IMR-90 (cell line): ENCODE measurements around the gene NKAPL. TPM values are rescaled to one million over a fixed set of nuclear protein-coding genes. Genes with fewer than 3 reads are reported as not detected.

ENCODE experiments used
- ATAC-seq: fragments of 200-7000 bp; cut with Tn5 transposase; 2 replicates; pipeline ENCODE4 v1.9.1; 2020; ENCODE audit warnings: low read depth, mild to moderate bottlenecking, moderate library complexity
- BruUV-seq: library from RNA; stranded (reverse); fragments of 400-500 nt; replicated peaks from 2 replicates; lab custom pipeline; 2021; lab: Mats Ljungman, UMichigan
- CTCF ChIA-PET: fragments of 300-600 bp; formaldehyde crosslinking; extraction: SDS; loops from one replicate; lab custom pipeline; 2021; ENCODE audit warnings: antibody characterized with exemption; lab: Yijun Ruan, JAX
- POLR2A ChIA-PET: fragments of 300-600 bp; sonication (Branson Sonifier 250); formaldehyde crosslinking; loops from one replicate; lab custom pipeline; 2022; ENCODE audit warnings: antibody characterized with exemption; ENCODE audit not compliant: unreplicated experiment; lab: Charles Lee
- DNase-seq: peaks from one replicate; pipeline ENCODE4 v3.0.0; 2013
- H2AFZ ChIP-seq: replicated peaks from 2 replicates; pipeline ENCODE3; 2013; ENCODE audit warnings: low read length, mild to moderate bottlenecking; ENCODE audit not compliant: poor library complexity
- H2AK5ac ChIP-seq: 2 replicates; pipeline ENCODE4 v1.6.1; 2013; ENCODE audit warnings: low read depth, low read length, inconsistent platforms
- H2AK9ac ChIP-seq: replicated peaks from 2 replicates; pipeline ENCODE3; 2013; ENCODE audit warnings: mild to moderate bottlenecking, low read depth, low read length, moderate library complexity; ENCODE audit not compliant: poor library complexity
- H2BK120ac ChIP-seq: 2 replicates; pipeline ENCODE4 v1.6.1; 2013; ENCODE audit warnings: low read depth, low read length, inconsistent platforms
- H2BK15ac ChIP-seq: 3 replicates; pipeline ENCODE4 v1.6.1; 2013; ENCODE audit warnings: low read depth, low read length, inconsistent platforms
- H2BK20ac ChIP-seq: 2 replicates; pipeline ENCODE4 v1.6.1; 2013; ENCODE audit warnings: low read depth, mild to moderate bottlenecking, inconsistent platforms, low read length, moderate library complexity
- H2BK5ac ChIP-seq: 2 replicates; pipeline ENCODE4 v1.6.1; 2013; ENCODE audit warnings: mild to moderate bottlenecking, low read depth, low read length, inconsistent platforms; ENCODE audit not compliant: poor library complexity, severe bottlenecking
- H3K14ac ChIP-seq: replicated peaks from 2 replicates; pipeline ENCODE4 v1.6.1; 2013; ENCODE audit warnings: low read depth, low read length, inconsistent platforms
- H3K18ac ChIP-seq: 2 replicates; pipeline ENCODE4 v1.6.1; 2013; ENCODE audit warnings: low read depth, low read length, control low read depth
- H3K23ac ChIP-seq: 2 replicates; pipeline ENCODE4 v1.6.1; 2013; ENCODE audit warnings: low read depth, low read length, inconsistent platforms
- H3K27ac ChIP-seq: 2 replicates; pipeline ENCODE4 v1.5.1; 2013; ENCODE audit warnings: mild to moderate bottlenecking, control low read depth, low read length; ENCODE audit not compliant: insufficient read depth
- H3K27me3 ChIP-seq: 2 replicates; pipeline ENCODE4 v1.6.1; 2013; ENCODE audit warnings: low read length; ENCODE audit not compliant: control insufficient read depth, insufficient read depth
- H3K36me3 ChIP-seq: 2 replicates; pipeline ENCODE4 v1.6.1; 2013; ENCODE audit warnings: low read length, mixed read lengths; ENCODE audit not compliant: control insufficient read depth, insufficient read depth
- H3K4ac ChIP-seq: 2 replicates; pipeline ENCODE4 v1.6.1; 2013; ENCODE audit warnings: low read depth, low read length, inconsistent platforms
- H3K4me1 ChIP-seq: 2 replicates; pipeline ENCODE4 v1.6.1; 2013; ENCODE audit warnings: low read length, mixed read lengths; ENCODE audit not compliant: control insufficient read depth, insufficient read depth
- H3K4me2 ChIP-seq: 2 replicates; pipeline ENCODE4 v1.6.1; 2013; ENCODE audit warnings: low read depth, mild to moderate bottlenecking, control low read depth, low read length, moderate library complexity
- H3K4me3 ChIP-seq: 2 replicates; pipeline ENCODE4 v1.5.1; 2013; ENCODE audit warnings: low read depth, mild to moderate bottlenecking, control low read depth, low read length, moderate library complexity; ENCODE audit not compliant: insufficient read depth
- H3K56ac ChIP-seq: 2 replicates; pipeline ENCODE4 v1.6.1; 2013; ENCODE audit warnings: low read length, inconsistent platforms; ENCODE audit not compliant: insufficient read depth; ENCODE audit errors: extremely low read depth
- H3K79me1 ChIP-seq, 2 experiments: 2 replicates each; pipeline ENCODE4 v1.6.1; 2013; ENCODE audit warnings: low read length in 2 of 2, inconsistent platforms in 1 of 2, low read depth in 1 of 2
- H3K9ac ChIP-seq: 2 replicates; pipeline ENCODE4 v1.6.1; 2013; ENCODE audit warnings: low read depth, low read length, control low read depth
- H3K9me1 ChIP-seq: 2 replicates; pipeline ENCODE4 v1.6.1; 2013; ENCODE audit warnings: low read length, inconsistent platforms; ENCODE audit not compliant: insufficient read depth
- H3K9me3 ChIP-seq: 2 replicates; pipeline ENCODE4 v1.6.1; 2013; ENCODE audit warnings: low read length; ENCODE audit not compliant: control insufficient read depth, insufficient read depth
- H4K20me1 ChIP-seq: 2 replicates; pipeline ENCODE4 v1.6.1; 2013; ENCODE audit warnings: low read length, inconsistent platforms; ENCODE audit not compliant: insufficient read depth
- H4K5ac ChIP-seq: 2 replicates; pipeline ENCODE4 v1.6.1; 2013; ENCODE audit warnings: mild to moderate bottlenecking, low read depth, low read length, control low read depth
- H4K8ac ChIP-seq, 2 experiments: 2 replicates each; pipeline ENCODE4 v1.6.1; 2013; ENCODE audit warnings: low read depth in 2 of 2, low read length in 2 of 2, control low read depth in 1 of 2, inconsistent platforms in 1 of 2
- H4K91ac ChIP-seq: 2 replicates; pipeline ENCODE4 v1.6.1; 2013; ENCODE audit warnings: low read depth, low read length, inconsistent platforms; ENCODE audit not compliant: insufficient read depth
- BHLHE40 ChIP-seq: fragments of 150-350 bp; IDR thresholded peaks from 2 replicates; pipeline ENCODE4 v1.6.1; 2016; ENCODE audit warnings: mild to moderate bottlenecking, low read depth, low read length
- CEBPB ChIP-seq: IDR thresholded peaks from 2 replicates; pipeline ENCODE4 v1.6.1; 2012; ENCODE audit warnings: low read depth, low read length, improper control_type of control experiment
- CHD1 ChIP-seq: IDR thresholded peaks from 2 replicates; pipeline ENCODE4 v1.6.1; 2012; ENCODE audit warnings: low read depth, low read length, improper control_type of control experiment
- FOS ChIP-seq: fragments of 150-350 bp; IDR thresholded peaks from 2 replicates; pipeline ENCODE4 v1.6.1; 2016; ENCODE audit warnings: low read depth, low read length
- MAFK ChIP-seq: IDR thresholded peaks from 2 replicates; pipeline ENCODE4 v1.6.1; 2012; ENCODE audit warnings: low read depth, low read length, improper control_type of control experiment
- MAZ ChIP-seq: IDR thresholded peaks from 2 replicates; pipeline ENCODE4 v1.6.1; 2012; ENCODE audit warnings: low read depth, mild to moderate bottlenecking, low read length, improper control_type of control experiment, moderate library complexity, borderline replicate concordance
- NFE2L2 ChIP-seq: fragments of 150-350 bp; IDR thresholded peaks from 2 replicates; pipeline ENCODE4 v1.6.1; 2016; ENCODE audit warnings: low read depth, mild to moderate bottlenecking, low read length
- POLR2A ChIP-seq: IDR thresholded peaks from 2 replicates; pipeline ENCODE4 v1.6.1; 2012; ENCODE audit warnings: mild to moderate bottlenecking, low read depth, low read length
- RAD21 ChIP-seq: IDR thresholded peaks from 2 replicates; pipeline ENCODE4 v1.6.1; 2012; ENCODE audit warnings: low read length, improper control_type of control experiment
- RCOR1 ChIP-seq: IDR thresholded peaks from 2 replicates; pipeline ENCODE4 v1.6.1; 2012; ENCODE audit warnings: mild to moderate bottlenecking, low read length, improper control_type of control experiment; ENCODE audit not compliant: insufficient replicate concordance
- SMC3 ChIP-seq: fragments of 150-350 bp; IDR thresholded peaks from 2 replicates; pipeline ENCODE4 v1.6.1; 2016; ENCODE audit warnings: low read depth, mild to moderate bottlenecking, antibody characterized with exemption, low read length, moderate library complexity
- WGBS, 2 experiments: methylation state at CpG; one replicate each; pipeline versions ENCODE4 v1.1.5 to v1.1.7; 2013; ENCODE audit warnings: missing lambda C conversion rate in 2 of 2; ENCODE audit not compliant: insufficient read length in 1 of 2; ENCODE audit errors: extremely low coverage in 2 of 2; 5-methylcytosine and 5-hydroxymethylcytosine counted together
- dilution Hi-C: fragments of 300-500 bp; cut with HindIII; formaldehyde crosslinking; loops from one replicate; pipeline ENCODE4 v1.14.3; 2018; ENCODE audit warnings: low sequenced_read_pairs; ENCODE audit not compliant: unreplicated experiment
- in situ Hi-C: fragments of 300-500 bp; cut with MboI; formaldehyde crosslinking; loops from 3 replicates; pipeline ENCODE4 v1.14.3; 2019; ENCODE audit warnings: low sequenced_read_pairs, inconsistent platforms, mixed read lengths
- intact Hi-C: fragments of 100-400 bp; cut with micrococcal nuclease; formaldehyde crosslinking; loops from 2 replicates; pipeline ENCODE4 v1.10.0; 2022
- polyA plus RNA-seq, 3 experiments: library from polyadenylated mRNA; depleted of rRNA; stranded (reverse); fragments of >200 nt; gene quantifications; 2 replicates each; pipeline ENCODE4 v1.2.3, GENCODE V29; 2012; ENCODE audit warnings: low replicate concordance in 1 of 3
- total RNA-seq: library from RNA; depleted of rRNA; stranded (reverse); fragments of >200 nt; gene quantifications from 2 replicates; pipeline ENCODE4 v1.2.3, GENCODE V29; 2012
- TF ChIP-seq, protein P1 (sequence below): fragments of 150-350 bp; IDR thresholded peaks from 2 replicates; pipeline ENCODE4 v1.6.1; 2017; ENCODE audit warnings: mild to moderate bottlenecking, antibody characterized with exemption, low read length, low read depth
- TF ChIP-seq, protein P2 (sequence below): conservative IDR thresholded peaks from 2 replicates; pipeline ENCODE4 v1.5.1; 2012; ENCODE audit warnings: mild to moderate bottlenecking, low read depth, low read length, improper control_type of control experiment

NKAPL gene
- total and polyA plus RNA-seq, 2 of the 4 experiments (the other 2 are of a cell fraction), result 0.51 to 0.54 TPM

DNA sequence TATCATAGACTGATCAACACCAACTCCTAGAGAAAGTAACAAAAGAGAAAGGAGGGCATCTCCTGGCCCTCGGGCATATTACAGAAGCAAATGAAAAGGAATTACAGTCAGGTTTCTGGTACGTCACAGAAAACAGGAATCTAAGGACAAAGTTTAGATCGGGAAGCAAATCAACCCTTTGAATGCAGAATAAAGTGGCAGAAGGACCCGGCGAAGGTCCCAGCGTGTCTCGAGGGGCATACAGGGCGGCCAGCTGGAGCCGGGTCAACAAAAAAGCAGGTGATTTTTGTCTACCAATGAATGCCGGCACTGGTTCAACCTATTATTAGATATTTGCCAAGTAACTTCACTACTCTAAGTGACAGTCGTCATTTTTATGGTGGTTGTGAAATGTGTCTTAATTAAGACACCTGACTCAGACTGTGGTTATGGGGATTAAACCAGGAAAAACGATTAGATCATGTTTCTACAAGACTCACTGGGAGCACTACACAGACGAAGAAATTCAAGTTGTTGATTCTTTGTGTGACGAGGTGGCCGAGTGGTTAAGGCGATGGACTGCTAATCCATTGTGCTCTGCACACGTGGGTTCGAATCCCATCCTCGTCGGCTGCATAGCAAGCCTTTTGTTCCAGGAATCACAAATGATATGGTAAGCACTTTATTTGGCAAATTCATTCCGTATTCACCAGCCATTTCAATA, 46.4 kb upstream of the NKAPL start:
- ATAC-seq, result peak; percentile 92
- CTCF ChIA-PET, result no interaction called here

More for the DNA sequence above, 46.4 kb upstream of the NKAPL start:
- Histone ChIP-seq H2BK5ac (no peak overlapping the region), H2BK15ac (no peak overlapping the region), H3K9me3 (no peaks in the 10 kb centered on the region), H3K4me2 (peak overlapping the region; percentile 73), H2AK5ac (no peak overlapping the region), H3K9me1 (0 out of 2 replicates have a peak, but pooled peaks cover 2% of the 10 kb centered on the region), H3K9ac (no peak overlapping the region), H3K4ac (no peak overlapping the region), H3K36me3 (no peaks in the 10 kb centered on the region), H3K56ac (no peak overlapping the region), H3K14ac (no peak overlapping the region), H4K20me1 (no peaks in the 10 kb centered on the region), H3K27ac (no peak overlapping the region), H3K18ac (no peak overlapping the region), H2BK20ac (no peak overlapping the region), H2BK120ac (no peak overlapping the region), H4K8ac (no peak overlapping the region), H2AK9ac (no peak overlapping the region), H3K4me1 (no peaks in the 10 kb centered on the region), H2AFZ (peak overlapping the region; percentile 92), H3K79me1 (peaks cover under 1 to 4% of the 10 kb centered on the region in 2 experiments; a peak in 2 of 4 replicates), H4K5ac (no peak overlapping the region), H3K27me3 (peaks cover 24% of the 10 kb centered on the region), H3K4me3 (peak overlapping the region; percentile 58), H4K91ac (no peak overlapping the region), H3K23ac (peak overlapping the region; percentile 36; the same call in 1 of the 2 replicates)
- dilution Hi-C loops (no loop called here), in situ Hi-C loops (loop anchor here (10.0 kb wide), 1 partner anchor 68 kb away; the partner anchor contains the start of gene ZKSCAN8), intact Hi-C loops (loop anchor here (2.0 to 5.0 kb wide), 4 partner anchors 76 to 655 kb away; partner anchors contain the start of gene ZNF165)
- WGBS, 2 experiments, result 0% methylated on average over 2 of the region's 21 CpGs; no CpG with 5 or more reads in 1 of the 2 experiments
- peak; percentile 90 for DNase-seq
- peak; percentile 90 for TF ChIP-seq FOS
- TF ChIP-seq SMC3, result no peak
- TF ChIP-seq, protein P1, sequence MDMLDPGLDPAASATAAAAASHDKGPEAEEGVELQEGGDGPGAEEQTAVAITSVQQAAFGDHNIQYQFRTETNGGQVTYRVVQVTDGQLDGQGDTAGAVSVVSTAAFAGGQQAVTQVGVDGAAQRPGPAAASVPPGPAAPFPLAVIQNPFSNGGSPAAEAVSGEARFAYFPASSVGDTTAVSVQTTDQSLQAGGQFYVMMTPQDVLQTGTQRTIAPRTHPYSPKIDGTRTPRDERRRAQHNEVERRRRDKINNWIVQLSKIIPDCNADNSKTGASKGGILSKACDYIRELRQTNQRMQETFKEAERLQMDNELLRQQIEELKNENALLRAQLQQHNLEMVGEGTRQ, result 0 out of 2 replicates have a peak, but pooled peaks have one; percentile 43
- TF ChIP-seq CHD1, result no peak
- TF ChIP-seq MAFK, result peak; percentile 88
- no peak for TF ChIP-seq NFE2L2
- TF ChIP-seq RAD21, result peak; percentile 35
- TF ChIP-seq, protein P2, sequence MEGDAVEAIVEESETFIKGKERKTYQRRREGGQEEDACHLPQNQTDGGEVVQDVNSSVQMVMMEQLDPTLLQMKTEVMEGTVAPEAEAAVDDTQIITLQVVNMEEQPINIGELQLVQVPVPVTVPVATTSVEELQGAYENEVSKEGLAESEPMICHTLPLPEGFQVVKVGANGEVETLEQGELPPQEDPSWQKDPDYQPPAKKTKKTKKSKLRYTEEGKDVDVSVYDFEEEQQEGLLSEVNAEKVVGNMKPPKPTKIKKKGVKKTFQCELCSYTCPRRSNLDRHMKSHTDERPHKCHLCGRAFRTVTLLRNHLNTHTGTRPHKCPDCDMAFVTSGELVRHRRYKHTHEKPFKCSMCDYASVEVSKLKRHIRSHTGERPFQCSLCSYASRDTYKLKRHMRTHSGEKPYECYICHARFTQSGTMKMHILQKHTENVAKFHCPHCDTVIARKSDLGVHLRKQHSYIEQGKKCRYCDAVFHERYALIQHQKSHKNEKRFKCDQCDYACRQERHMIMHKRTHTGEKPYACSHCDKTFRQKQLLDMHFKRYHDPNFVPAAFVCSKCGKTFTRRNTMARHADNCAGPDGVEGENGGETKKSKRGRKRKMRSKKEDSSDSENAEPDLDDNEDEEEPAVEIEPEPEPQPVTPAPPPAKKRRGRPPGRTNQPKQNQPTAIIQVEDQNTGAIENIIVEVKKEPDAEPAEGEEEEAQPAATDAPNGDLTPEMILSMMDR, result peak; percentile 33; the same call in 1 of the 2 replicates
- TF ChIP-seq POLR2A, result no peak
- TF ChIP-seq MAZ, result no peak
- no peak for TF ChIP-seq RCOR1
- TF ChIP-seq CEBPB, result peak; percentile 52
- TF ChIP-seq BHLHE40, result peak; percentile 31; the same call in 1 of the 2 replicates
- POLR2A ChIA-PET, result interaction anchor here (0.8 kb wide), 1 partner anchor 46 kb away, joined by 3 read pairs; no protein-coding TSS in a partner anchor
- BruUV-seq, result no TSS peak
